Measurements from ENCODE around the gene TRPM1. TPM values are rescaled to one million over a fixed set of nuclear protein-coding genes. Genes with fewer than 3 reads are reported as not detected.

The TRPM1 gene
- total RNA-seq, 1 experiment from 2014 or later, result 0.77 TPM

- Mint-ChIP-seq H3K9me3 (no peaks in the 10 kb centered on the region), H3K36me3 (no peaks in the 10 kb centered on the region), H3K4me3 (no peak overlapping the region), H3K27me3 (ENCODE audit: low read depth) (no peaks in the 10 kb centered on the region), H3K27ac (no peak overlapping the region), H3K4me1 (peaks cover 11% of the 10 kb centered on the region)
- CTCF ChIA-PET, result interaction anchor here (0.7 to 1.3 kb wide), 2 partner anchors 35 to 79 kb away, joined by 3 to 8 read pairs; no protein-coding TSS in a partner anchor
- POLR2A ChIA-PET, result no interaction called here
- no peak for DNase-seq (ENCODE audit: low spot score)
- TF ChIP-seq HMGA2 (CRISPR knock-in tag; IDR thresholded peaks at IDR 0.05) (no peak), ZNF317 (CRISPR knock-in tag; IDR thresholded peaks at IDR 0.05; ENCODE audit: borderline replicate concordance, low read depth) (no peak), EMX1 (CRISPR knock-in tag; IDR thresholded peaks at IDR 0.05) (no peak), IRF1 (CRISPR knock-in tag; IDR thresholded peaks at IDR 0.05) (no peak), ATF6 (CRISPR knock-in tag; IDR thresholded peaks at IDR 0.05) (no peak), TEAD4 (CRISPR knock-in tag; IDR thresholded peaks at IDR 0.05) (no peak)
- no peak for ATAC-seq
Observed at GRCh38 chr15:31049682-31050615, 51.6 kb downstream of the TRPM1 start.

GRCh38 chr15:31049111-31049510, 52.4 kb downstream of the TRPM1 start:
- CTCF ChIA-PET, result interaction anchor here (0.7 to 1.6 kb wide), 2 partner anchors 34 to 80 kb away, joined by 3 to 4 read pairs; no protein-coding TSS in a partner anchor

GRCh38 chr15:31047437-31047836, 54.1 kb downstream of the TRPM1 start:
- ChIA-PET CTCF (interaction anchor here (0.6 to 1.2 kb wide), 2 partner anchors 82 to 396 kb away, joined by 3 to 5 read pairs; no protein-coding TSS in a partner anchor), POLR2A (no interaction called here)
- Mint-ChIP-seq H3K4me3 (no peak overlapping the region), H3K27me3 (ENCODE audit: low read depth) (no peaks in the 10 kb centered on the region), H3K9me3 (no peaks in the 10 kb centered on the region), H3K27ac (no peak overlapping the region), H3K36me3 (no peaks in the 10 kb centered on the region), H3K4me1 (peaks cover 12% of the 10 kb centered on the region)
- ATAC-seq, result no peak
- DNase-seq (ENCODE audit: low spot score), result no peak
- no peak for TF ChIP-seq NR1H2 (CRISPR knock-in tag; IDR thresholded peaks at IDR 0.05)
- no peak for TF ChIP-seq ZNF281 (CRISPR knock-in tag; IDR thresholded peaks at IDR 0.05)
- TF ChIP-seq ARID4B (CRISPR knock-in tag; IDR thresholded peaks at IDR 0.05; ENCODE audit: borderline replicate concordance), result no peak
- no peak for TF ChIP-seq ZNF423 (CRISPR knock-in tag; IDR thresholded peaks at IDR 0.05)

More at GRCh38 chr15:31049111-31049510, 52.4 kb downstream of the TRPM1 start:
- Mint-ChIP-seq H3K27ac (no peak overlapping the region), H3K4me3 (no peak overlapping the region), H3K9me3 (no peaks in the 10 kb centered on the region), H3K27me3 (ENCODE audit: low read depth) (no peaks in the 10 kb centered on the region), H3K36me3 (no peaks in the 10 kb centered on the region), H3K4me1 (peaks cover 11% of the 10 kb centered on the region)
- ATAC-seq, result no peak
- TF ChIP-seq ZNF671 (CRISPR knock-in tag; IDR thresholded peaks at IDR 0.05), result no peak
- TF ChIP-seq CBFB (CRISPR knock-in tag; IDR thresholded peaks at IDR 0.05; ENCODE audit: low read depth), result no peak
- no peak for TF ChIP-seq E2F4 (CRISPR knock-in tag; IDR thresholded peaks at IDR 0.05; ENCODE audit: borderline replicate concordance, low read depth)
- no peak for TF ChIP-seq IRF2 (CRISPR knock-in tag; IDR thresholded peaks at IDR 0.05; ENCODE audit: borderline replicate concordance, low read depth)
- TF ChIP-seq OVOL2 (CRISPR knock-in tag; IDR thresholded peaks at IDR 0.05; ENCODE audit: borderline replicate concordance), result no peak
- TF ChIP-seq MLX (CRISPR knock-in tag; IDR thresholded peaks at IDR 0.05), result no peak
- no peak for TF ChIP-seq MAX (CRISPR knock-in tag; IDR thresholded peaks at IDR 0.05)
- no peak for DNase-seq (ENCODE audit: low spot score)
- POLR2A ChIA-PET, result no interaction called here

Data from WTC11 (cell line).